Measurements from ENCODE around the gene TAS2R38.

- no peak for TF ChIP-seq CTCF (IDR thresholded peaks at IDR 0.05)
- no peak for TF ChIP-seq EZH2 (IDR thresholded peaks at IDR 0.05)
Observed at GRCh38 chr7:141944811-141945210, 28.8 kb downstream of the TAS2R38 start.

All from neural progenitor cell (in vitro differentiated cells).